ENCODE measurements around the gene BRD2. TPM values are rescaled to one million over a fixed set of nuclear protein-coding genes. Genes with fewer than 3 reads are reported as not detected.

The BRD2 gene
- total RNA-seq, 3 donors from 2014 or later = 133 to 195 (median 168) TPM

DNA sequence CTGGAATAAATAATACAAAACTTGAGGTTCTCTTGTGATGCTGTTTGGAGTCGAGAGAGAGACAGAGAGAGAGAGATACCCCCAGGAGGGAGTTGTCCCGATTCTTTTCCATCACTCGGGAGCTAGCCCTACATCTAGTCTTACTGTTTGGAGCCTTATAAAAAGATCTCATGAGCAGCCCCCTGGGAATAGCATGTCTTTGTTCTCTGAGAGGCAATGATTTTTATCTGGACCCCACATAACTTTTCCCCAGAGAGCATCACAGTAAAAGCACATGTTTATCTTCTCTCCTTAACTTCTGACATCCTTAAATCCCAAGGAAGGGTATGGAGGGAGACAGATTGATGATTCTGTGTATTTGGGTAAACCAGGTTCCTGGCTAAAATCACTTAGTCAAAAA lies 61.9 kb downstream of the BRD2 start:
- TF ChIP-seq, protein P1, sequence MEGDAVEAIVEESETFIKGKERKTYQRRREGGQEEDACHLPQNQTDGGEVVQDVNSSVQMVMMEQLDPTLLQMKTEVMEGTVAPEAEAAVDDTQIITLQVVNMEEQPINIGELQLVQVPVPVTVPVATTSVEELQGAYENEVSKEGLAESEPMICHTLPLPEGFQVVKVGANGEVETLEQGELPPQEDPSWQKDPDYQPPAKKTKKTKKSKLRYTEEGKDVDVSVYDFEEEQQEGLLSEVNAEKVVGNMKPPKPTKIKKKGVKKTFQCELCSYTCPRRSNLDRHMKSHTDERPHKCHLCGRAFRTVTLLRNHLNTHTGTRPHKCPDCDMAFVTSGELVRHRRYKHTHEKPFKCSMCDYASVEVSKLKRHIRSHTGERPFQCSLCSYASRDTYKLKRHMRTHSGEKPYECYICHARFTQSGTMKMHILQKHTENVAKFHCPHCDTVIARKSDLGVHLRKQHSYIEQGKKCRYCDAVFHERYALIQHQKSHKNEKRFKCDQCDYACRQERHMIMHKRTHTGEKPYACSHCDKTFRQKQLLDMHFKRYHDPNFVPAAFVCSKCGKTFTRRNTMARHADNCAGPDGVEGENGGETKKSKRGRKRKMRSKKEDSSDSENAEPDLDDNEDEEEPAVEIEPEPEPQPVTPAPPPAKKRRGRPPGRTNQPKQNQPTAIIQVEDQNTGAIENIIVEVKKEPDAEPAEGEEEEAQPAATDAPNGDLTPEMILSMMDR (IDR thresholded peaks at IDR 0.05) = no peak
- H3K36me3 ChIP-seq (ENCODE audit: low read depth) = no peaks in the 10 kb centered on the region
- intact Hi-C loops (cut with DNase I, micrococcal nuclease) = no loop called here
- H3K9me3 ChIP-seq = no peaks in the 10 kb centered on the region
- H3K4me1 ChIP-seq (ENCODE audit: low read depth) = no peaks in the 10 kb centered on the region
- DNase-seq = no peak
- ATAC-seq = no peak
- H3K4me3 ChIP-seq = no peak overlapping the region

Other genes with a start within 250 kb of the BRD2 start
- 1 to 10 TPM in 1 of 3 donors, not detected in 2; 1.6 TPM for gene HLA-DQA2, start 227.2 kb upstream of the BRD2 start, total RNA-seq
- 1 to 10 TPM in 1 of 3 donors, not detected in 2; 1.1 TPM for gene HLA-DQB2, start 205.1 kb upstream of the BRD2 start, total RNA-seq
- gene HLA-DOB, start 151.6 kb upstream of the BRD2 start, total RNA-seq = under 1 TPM in 2 of 3 donors, not detected in 1; 0.38 to 0.87 TPM
- gene TAP2, start 129.9 kb upstream of the BRD2 start, total RNA-seq = 100 to 1,000 TPM in 1 of 3 donors, 10 to 100 TPM in 2; 47.4 to 179 (median 52.7) TPM
- 100 to 1,000 TPM in 2 of 3 donors, 10 to 100 TPM in 1; 94.7 to 199 (median 117) TPM for gene PSMB8, start 124.5 kb upstream of the BRD2 start, total RNA-seq
- gene TAP1, start 114.9 kb upstream of the BRD2 start, total RNA-seq = 100 to 1,000 TPM in 1 of 3 donors, 10 to 100 TPM in 2; 69.5 to 131 (median 91.3) TPM
- gene PSMB9, start 114.4 kb upstream of the BRD2 start, total RNA-seq = 100 to 1,000 TPM in 1 of 3 donors, 10 to 100 TPM in 2; 37.4 to 108 (median 39.0) TPM
- gene HLA-DMB, start 27.6 kb upstream of the BRD2 start, total RNA-seq = 10 to 100 TPM; 10.8 to 27.1 (median 22.8) TPM
- 10 to 100 TPM; 12.4 to 48.5 (median 27.7) TPM for gene HLA-DMA, start 15.5 kb upstream of the BRD2 start, total RNA-seq
- 1 to 10 TPM; 1.8 to 4.0 (median 3.2) TPM for gene HLA-DOA, start 41.0 kb downstream of the BRD2 start, total RNA-seq
- gene HLA-DPA1, start 105.1 kb downstream of the BRD2 start, total RNA-seq = 10 to 100 TPM; 46.6 to 62.0 (median 49.9) TPM
- gene HLA-DPB1, start 107.4 kb downstream of the BRD2 start, total RNA-seq = 10 to 100 TPM; 31.2 to 55.0 (median 51.2) TPM
- 1 to 10 TPM in 1 of 3 donors, under 1 TPM in 2; 0.27 to 1.1 (median 0.52) TPM for gene COL11A2, start 223.9 kb downstream of the BRD2 start, total RNA-seq
- 10 to 100 TPM; 45.4 to 51.1 (median 51.1) TPM for gene RXRB, start 232.1 kb downstream of the BRD2 start, total RNA-seq
- gene SLC39A7, start 232.3 kb downstream of the BRD2 start, total RNA-seq = 100 to 1,000 TPM in 2 of 3 donors, 10 to 100 TPM in 1; 96.9 to 159 (median 106) TPM
- 10 to 100 TPM; 12.3 to 23.2 (median 19.7) TPM for gene HSD17B8, start 236.1 kb downstream of the BRD2 start, total RNA-seq
- gene RING1, start 239.9 kb downstream of the BRD2 start, total RNA-seq = 10 to 100 TPM; 28.4 to 45.1 (median 30.3) TPM

Data from mucosa of descending colon (tissue), 3 donors.